Endodermal cell (in vitro differentiated cells): Measurements from ENCODE around the gene NUBP1. TPM values are rescaled to one million over a fixed set of nuclear protein-coding genes. Genes with fewer than 3 reads are reported as not detected.
A peak's percentile ranks its signal among the peaks of the same experiment; 100 is the strongest.

Experiments
- DNase-seq: peaks from one replicate; pipeline ENCODE4 v3.0.0-alpha.2; 2017
- H3K27ac ChIP-seq: 2 replicates; pipeline ENCODE4 v1.5.1; 2013; ENCODE audit warnings: mild to moderate bottlenecking, low read depth, low read length, moderate library complexity
- H3K27me3 ChIP-seq: 2 replicates; pipeline ENCODE4 v1.6.1; 2013; ENCODE audit warnings: mild to moderate bottlenecking, low read length, moderate library complexity; ENCODE audit not compliant: insufficient read depth, control insufficient read depth, poor library complexity, severe bottlenecking
- H3K36me3 ChIP-seq: 2 replicates; pipeline ENCODE4 v1.7.0; 2013; ENCODE audit warnings: mild to moderate bottlenecking, low read length, moderate library complexity; ENCODE audit not compliant: control insufficient read depth, insufficient read depth
- H3K4me1 ChIP-seq: one replicate; pipeline ENCODE4 v1.7.0; 2013; ENCODE audit warnings: low read length; ENCODE audit not compliant: control insufficient read depth, insufficient read depth
- H3K4me3 ChIP-seq: 2 replicates; pipeline ENCODE4 v1.5.1; 2013; ENCODE audit warnings: mild to moderate bottlenecking, low read length, moderate library complexity
- H3K9ac ChIP-seq: 2 replicates; pipeline ENCODE4 v1.6.1; 2013; ENCODE audit warnings: mild to moderate bottlenecking, low read length, moderate library complexity; ENCODE audit not compliant: poor library complexity, severe bottlenecking; ENCODE audit errors: extremely low read depth
- H3K9me3 ChIP-seq: 2 replicates; pipeline ENCODE4 v1.6.1; 2013; ENCODE audit warnings: mild to moderate bottlenecking, low read length, moderate library complexity; ENCODE audit not compliant: control insufficient read depth
- H3K27ac Mint-ChIP-seq: 2 replicates; pipeline ENCODE4 v1.8.0; 2020; ENCODE audit warnings: mixed read lengths
- H3K27me3 Mint-ChIP-seq: 2 replicates; pipeline ENCODE4 v1.8.0; 2021; ENCODE audit warnings: mild to moderate bottlenecking, mixed read lengths; ENCODE audit not compliant: insufficient read depth
- H3K36me3 Mint-ChIP-seq: 2 replicates; pipeline ENCODE4 v1.8.0; 2020; ENCODE audit warnings: low read depth, mixed read lengths
- H3K4me1 Mint-ChIP-seq: 2 replicates; pipeline ENCODE4 v1.8.0; 2020; ENCODE audit warnings: mixed read lengths
- H3K4me3 Mint-ChIP-seq: 2 replicates; pipeline ENCODE4 v1.8.0; 2020; ENCODE audit warnings: mild to moderate bottlenecking, moderate library complexity, mixed read lengths
- H3K9me3 Mint-ChIP-seq: 2 replicates; pipeline ENCODE4 v1.8.0; 2020; ENCODE audit warnings: mild to moderate bottlenecking, mixed read lengths
- WGBS, 2 experiments: methylation state at CpG; one replicate each; pipeline versions ENCODE4 v1.1.5 to v1.1.7; 2013; ENCODE audit warnings: missing lambda C conversion rate in 2 of 2, mixed read lengths in 1 of 2; ENCODE audit not compliant: insufficient coverage in 1 of 2, insufficient read length in 1 of 2; 5-methylcytosine and 5-hydroxymethylcytosine counted together
- total RNA-seq, 2 donors: library from RNA; stranded (reverse); fragmentation: NEBNext Ultra II Directional in 1 of 2; extraction: Animal tissue kit (Norgen Biotek cat#: 25700) in 1 of 2; gene quantifications; 2 replicates in 1 of 2; 3 replicates in 1 of 2; pipeline ENCODE4 v1.2.1, GENCODE V29; 2021
- TF ChIP-seq, protein P1 (sequence below): fragments of 200-600 bp; sonication (generic); conservative IDR thresholded peaks from 2 replicates; pipeline ENCODE4 v1.5.0; 2021; ENCODE audit warnings: antibody characterized with exemption, mild to moderate bottlenecking

Gene NUBP1
- total RNA-seq, 2 donors from 2014 or later = 22.4 to 26.3 TPM

GRCh38 chr16:10754941-10755340 is 11.3 kb downstream of the NUBP1 start:
- Histone ChIP-seq H3K36me3 (peaks cover 35% of the 10 kb centered on the region), H3K9me3 (no peaks in the 10 kb centered on the region), H3K27ac (no peak overlapping the region), H3K9ac (no peak overlapping the region), H3K4me3 (no peak overlapping the region), H3K4me1 (no peaks in the 10 kb centered on the region), H3K27me3 (no peaks in the 10 kb centered on the region)
- TF ChIP-seq, protein P1, sequence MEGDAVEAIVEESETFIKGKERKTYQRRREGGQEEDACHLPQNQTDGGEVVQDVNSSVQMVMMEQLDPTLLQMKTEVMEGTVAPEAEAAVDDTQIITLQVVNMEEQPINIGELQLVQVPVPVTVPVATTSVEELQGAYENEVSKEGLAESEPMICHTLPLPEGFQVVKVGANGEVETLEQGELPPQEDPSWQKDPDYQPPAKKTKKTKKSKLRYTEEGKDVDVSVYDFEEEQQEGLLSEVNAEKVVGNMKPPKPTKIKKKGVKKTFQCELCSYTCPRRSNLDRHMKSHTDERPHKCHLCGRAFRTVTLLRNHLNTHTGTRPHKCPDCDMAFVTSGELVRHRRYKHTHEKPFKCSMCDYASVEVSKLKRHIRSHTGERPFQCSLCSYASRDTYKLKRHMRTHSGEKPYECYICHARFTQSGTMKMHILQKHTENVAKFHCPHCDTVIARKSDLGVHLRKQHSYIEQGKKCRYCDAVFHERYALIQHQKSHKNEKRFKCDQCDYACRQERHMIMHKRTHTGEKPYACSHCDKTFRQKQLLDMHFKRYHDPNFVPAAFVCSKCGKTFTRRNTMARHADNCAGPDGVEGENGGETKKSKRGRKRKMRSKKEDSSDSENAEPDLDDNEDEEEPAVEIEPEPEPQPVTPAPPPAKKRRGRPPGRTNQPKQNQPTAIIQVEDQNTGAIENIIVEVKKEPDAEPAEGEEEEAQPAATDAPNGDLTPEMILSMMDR = no peak
- WGBS, 2 experiments = 75 to 96% methylated on average over 4 of the region's 4 CpGs
- Mint-ChIP-seq H3K27me3 (no peaks in the 10 kb centered on the region), H3K36me3 (peaks cover 54% of the 10 kb centered on the region), H3K4me3 (no peak overlapping the region), H3K4me1 (no peaks in the 10 kb centered on the region), H3K27ac (peak overlapping the region; percentile 58), H3K9me3 (no peaks in the 10 kb centered on the region)
- no peak for DNase-seq

- Histone ChIP-seq H3K4me1 (no peaks in the 10 kb centered on the region), H3K27ac (no peak overlapping the region), H3K4me3 (no peak overlapping the region), H3K9me3 (no peaks in the 10 kb centered on the region), H3K9ac (no peak overlapping the region), H3K36me3 (peaks cover 43% of the 10 kb centered on the region), H3K27me3 (no peaks in the 10 kb centered on the region)
- TF ChIP-seq, protein P1 = no peak
- no peaks in the 10 kb centered on the region for H3K9me3 Mint-ChIP-seq
- no peak for DNase-seq
- WGBS, 2 experiments = 90 to 93% methylated on average over 4 to 6 of the region's 6 CpGs
- peaks cover 59% of the 10 kb centered on the region for H3K36me3 Mint-ChIP-seq
- no peaks in the 10 kb centered on the region for H3K27me3 Mint-ChIP-seq
- no peak overlapping the region for H3K27ac Mint-ChIP-seq
- H3K4me3 Mint-ChIP-seq = no peak overlapping the region
- H3K4me1 Mint-ChIP-seq = no peaks in the 10 kb centered on the region
These were observed 12.9 kb downstream of the NUBP1 start for GRCh38 chr16:10756574-10756973.

DNA sequence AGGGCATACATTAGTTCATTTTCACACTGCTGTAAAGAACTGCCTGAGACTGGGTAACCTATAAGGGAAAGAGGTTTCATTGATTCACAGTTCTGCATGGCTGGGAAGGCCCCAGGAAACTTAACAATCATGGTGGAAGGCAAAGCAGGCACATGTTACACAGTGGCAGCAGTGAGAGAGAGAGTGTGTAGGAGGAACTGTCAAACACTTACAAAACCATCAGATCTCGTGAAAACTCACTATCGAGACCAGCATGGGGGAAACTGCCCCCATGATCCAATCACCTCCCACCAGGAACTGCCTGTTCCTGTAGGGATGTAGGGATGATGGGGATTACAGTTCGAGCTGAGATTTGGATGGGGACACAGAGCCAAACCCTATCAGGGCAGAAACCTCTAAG is 17.2 kb downstream of the NUBP1 start:
- H3K27me3 Mint-ChIP-seq = no peaks in the 10 kb centered on the region
- no peaks in the 10 kb centered on the region for H3K9me3 ChIP-seq
- TF ChIP-seq, protein P1 = no peak
- peaks cover 52% of the 10 kb centered on the region for H3K36me3 ChIP-seq
- H3K4me3 ChIP-seq = no peak overlapping the region
- 95 to 96% methylated on average over 3 of the region's 3 CpGs for WGBS, 2 experiments
- H3K27me3 ChIP-seq = no peaks in the 10 kb centered on the region
- no peaks in the 10 kb centered on the region for H3K4me1 ChIP-seq
- H3K27ac ChIP-seq = no peak overlapping the region
- no peak overlapping the region for H3K9ac ChIP-seq
- H3K4me1 Mint-ChIP-seq = no peaks in the 10 kb centered on the region
- DNase-seq = no peak
- H3K9me3 Mint-ChIP-seq = no peaks in the 10 kb centered on the region
- H3K36me3 Mint-ChIP-seq = peaks cover 79% of the 10 kb centered on the region
- H3K27ac Mint-ChIP-seq = no peak overlapping the region
- no peak overlapping the region for H3K4me3 Mint-ChIP-seq
